Vagina (tissue), 2 donors: ENCODE data around the gene KDM6A.

Experiments used
- POLR2A ChIP-seq, 2 donors: fragments of 450-650 bp; IDR thresholded peaks; one replicate each; pipeline ENCODE4 v1.6.1; 2017; ENCODE audit warnings: antibody characterized with exemption in 2 of 2, mild to moderate bottlenecking in 2 of 2, moderate library complexity in 2 of 2
- POLR2AphosphoS5 ChIP-seq, 2 donors: sonication (generic); formaldehyde crosslinking; IDR thresholded peaks; one replicate each; pipeline ENCODE4 v1.9.0; 2017; ENCODE audit warnings: antibody characterized with exemption in 2 of 2, mild to moderate bottlenecking in 2 of 2, low read depth in 1 of 2; ENCODE audit not compliant: insufficient read depth in 1 of 2
- TF ChIP-seq, protein P1 (sequence below), 3 experiments: fragments of 450-650 bp in 2 of 3; fragments of 200-600 bp in 1 of 3; sonication (generic) in 1 of 3; IDR thresholded peaks; one replicate each; pipeline ENCODE4 v1.5.1; 2017 to 2019; ENCODE audit warnings: antibody characterized with exemption in 3 of 3, mild to moderate bottlenecking in 2 of 3, moderate library complexity in 2 of 3

DNA sequence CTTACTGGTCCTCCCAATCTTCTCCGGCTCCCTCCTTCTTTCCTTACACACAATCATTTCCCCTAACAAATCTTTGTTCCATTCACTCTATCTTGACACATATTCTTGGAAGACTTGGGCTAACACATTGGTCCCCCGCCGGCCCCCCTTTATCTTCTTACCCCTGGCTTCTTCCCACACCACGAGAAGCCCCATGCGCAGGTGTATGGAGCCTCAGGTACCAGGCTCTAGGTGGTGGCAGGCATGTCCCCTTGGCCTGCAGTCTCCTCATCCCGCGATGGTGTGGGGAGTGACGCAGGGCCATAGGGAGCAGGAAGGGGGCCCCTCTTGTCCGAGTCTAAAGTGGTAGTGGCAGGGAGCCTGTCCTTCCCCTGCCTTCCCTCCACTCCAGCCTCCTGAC is 277.8 kb downstream of the KDM6A start:
- TF ChIP-seq, protein P1, sequence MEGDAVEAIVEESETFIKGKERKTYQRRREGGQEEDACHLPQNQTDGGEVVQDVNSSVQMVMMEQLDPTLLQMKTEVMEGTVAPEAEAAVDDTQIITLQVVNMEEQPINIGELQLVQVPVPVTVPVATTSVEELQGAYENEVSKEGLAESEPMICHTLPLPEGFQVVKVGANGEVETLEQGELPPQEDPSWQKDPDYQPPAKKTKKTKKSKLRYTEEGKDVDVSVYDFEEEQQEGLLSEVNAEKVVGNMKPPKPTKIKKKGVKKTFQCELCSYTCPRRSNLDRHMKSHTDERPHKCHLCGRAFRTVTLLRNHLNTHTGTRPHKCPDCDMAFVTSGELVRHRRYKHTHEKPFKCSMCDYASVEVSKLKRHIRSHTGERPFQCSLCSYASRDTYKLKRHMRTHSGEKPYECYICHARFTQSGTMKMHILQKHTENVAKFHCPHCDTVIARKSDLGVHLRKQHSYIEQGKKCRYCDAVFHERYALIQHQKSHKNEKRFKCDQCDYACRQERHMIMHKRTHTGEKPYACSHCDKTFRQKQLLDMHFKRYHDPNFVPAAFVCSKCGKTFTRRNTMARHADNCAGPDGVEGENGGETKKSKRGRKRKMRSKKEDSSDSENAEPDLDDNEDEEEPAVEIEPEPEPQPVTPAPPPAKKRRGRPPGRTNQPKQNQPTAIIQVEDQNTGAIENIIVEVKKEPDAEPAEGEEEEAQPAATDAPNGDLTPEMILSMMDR (IDR thresholded peaks at IDR 0.05) = no peak
- TF ChIP-seq POLR2A (IDR thresholded peaks at IDR 0.05) (no peak), POLR2AphosphoS5 (IDR thresholded peaks at IDR 0.05; ENCODE audit: insufficient read depth in 1 of 2, low read depth in 1 of 2) (no peak)
